Activated CD4-positive, alpha-beta T cell treated with anti-CD3 and anti-CD28 coated beads, Interleukin-2, amount 50 U/mL, for 1 hour (primary cell): Measurements from ENCODE around the gene MUC13.
"Not testable (repeated sequence)": the region's sequence is repeated elsewhere in the genome, so short reads cannot be mapped to it uniquely, and the experiment has no call there.

ENCODE experiments used
- DNase-seq: peaks from one replicate; pipeline ENCODE4 v3.0.0-alpha.2; 2020

The MUC13 gene

GRCh38 chr3:124934577-124934976 is at the start of gene MUC13:
Gene MUC13, minus strand, starts transcription at chr3:124934751. Its CDS starts 39 bp downstream, at chr3:124934712.
- DNase-seq, result no peak

GRCh38 chr3:124982855-124983254 is 48.3 kb upstream of the MUC13 start:
- DNase-seq, result no peak

GRCh38 chr3:124981472-124981871 is 46.9 kb upstream of the MUC13 start:
- DNase-seq, result no peak

GRCh38 chr3:124978627-124979026 is 44.1 kb upstream of the MUC13 start:
- no peak for DNase-seq

GRCh38 chr3:124976383-124976782 is 41.8 kb upstream of the MUC13 start:
- no peak for DNase-seq

- DNase-seq, result no peak
These were observed 40.1 kb upstream of the MUC13 start for GRCh38 chr3:124974691-124975090.

GRCh38 chr3:124973290-124973689 is 38.7 kb upstream of the MUC13 start:
- DNase-seq, result no peak

- DNase-seq, result no peak
These were observed 37.9 kb upstream of the MUC13 start for GRCh38 chr3:124972457-124972856.

- no peak for DNase-seq
These were observed 35.6 kb upstream of the MUC13 start for GRCh38 chr3:124969963-124970722.

GRCh38 chr3:124969190-124969589 is 34.6 kb upstream of the MUC13 start:
- no peak for DNase-seq

GRCh38 chr3:124967964-124968363 is 33.4 kb upstream of the MUC13 start:
- no peak for DNase-seq

- DNase-seq, result no peak
These were observed 32.2 kb upstream of the MUC13 start for GRCh38 chr3:124966521-124967445.

- no peak for DNase-seq
These were observed 30.9 kb upstream of the MUC13 start for GRCh38 chr3:124965413-124965812.

- DNase-seq, result no peak
These were observed 29.8 kb upstream of the MUC13 start for GRCh38 chr3:124964387-124964786.

- no peak for DNase-seq
These were observed 29.2 kb upstream of the MUC13 start for GRCh38 chr3:124963755-124964154.

- no peak for DNase-seq
These were observed 27.9 kb upstream of the MUC13 start for GRCh38 chr3:124962403-124962940.

- no peak for DNase-seq
These were observed 26.1 kb upstream of the MUC13 start for GRCh38 chr3:124960698-124961097.

- DNase-seq, result no peak
These were observed 25.6 kb upstream of the MUC13 start for GRCh38 chr3:124960105-124960504.

GRCh38 chr3:124957951-124958350 is 23.4 kb upstream of the MUC13 start:
- not testable (repeated sequence) for DNase-seq

GRCh38 chr3:124952282-124952855 is 17.8 kb upstream of the MUC13 start:
- DNase-seq, result no peak

GRCh38 chr3:124951511-124952281 is 17.1 kb upstream of the MUC13 start:
- DNase-seq, result no peak

GRCh38 chr3:124950026-124950425 is 15.5 kb upstream of the MUC13 start:
- no peak for DNase-seq

GRCh38 chr3:124942613-124943012 is 8.1 kb upstream of the MUC13 start:
- no peak for DNase-seq
